GM18861 (cell line): ENCODE data around the gene GPR32.
"Not testable (repeated sequence)": the region's sequence is repeated elsewhere in the genome, so short reads cannot be mapped to it uniquely, and the experiment has no call there.

Source experiments
- ATAC-seq: cut with Tn5 transposase; IDR thresholded peaks from one replicate; pipeline ENCODE4 v1.9.1; 2021; ENCODE audit not compliant: unreplicated experiment

Gene GPR32

GRCh38 chr19:50747141-50747540 lies 23.1 kb upstream of the GPR32 start:
- not testable (repeated sequence) for ATAC-seq

- no peak for ATAC-seq
Observed at GRCh38 chr19:50749490-50749889, 20.8 kb upstream of the GPR32 start.

- no peak for ATAC-seq
Observed at GRCh38 chr19:50750010-50750409, 20.3 kb upstream of the GPR32 start.

DNA sequence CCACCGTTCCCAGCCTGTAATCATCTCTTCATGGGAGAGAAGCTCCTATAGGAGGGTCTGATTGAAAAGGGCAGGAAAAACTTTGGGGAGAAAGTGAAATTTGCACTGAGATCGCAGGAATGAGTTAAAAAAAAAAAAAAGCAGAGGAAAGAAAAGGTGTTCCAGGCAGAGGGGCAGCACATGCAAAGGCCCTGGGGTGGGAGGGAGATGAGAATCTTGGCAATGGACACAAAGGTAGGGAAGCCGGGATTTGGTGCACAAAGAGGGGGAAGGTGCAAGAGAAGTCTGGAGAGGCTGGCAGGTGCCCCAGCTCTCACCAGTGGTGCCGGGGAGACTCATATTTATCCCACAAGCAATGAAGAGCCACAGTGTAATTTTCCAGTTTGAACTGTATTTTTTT lies 16.4 kb upstream of the GPR32 start:
- no peak for ATAC-seq

GRCh38 chr19:50756244-50756643 lies 14.0 kb upstream of the GPR32 start:
- ATAC-seq = not testable (repeated sequence)

DNA sequence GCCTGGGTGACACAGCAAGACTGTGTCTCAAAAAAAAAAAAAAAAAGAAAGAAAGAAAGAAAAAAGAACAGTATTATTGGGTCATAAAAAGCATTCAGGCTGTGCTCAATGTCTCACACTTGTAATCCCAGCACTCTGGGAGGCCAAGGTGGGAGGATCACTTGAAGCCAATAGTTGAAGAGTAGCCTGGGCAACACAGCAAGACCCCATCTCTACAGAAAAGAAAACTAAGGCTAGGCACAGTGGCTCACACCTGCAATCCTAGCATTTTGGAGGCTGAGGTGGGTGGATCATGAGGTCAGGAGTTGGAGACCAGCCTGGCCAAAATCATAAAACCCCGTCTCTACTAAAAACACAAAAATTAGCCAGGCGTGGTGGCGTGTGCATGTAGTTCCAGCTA lies 12.6 kb upstream of the GPR32 start:
- not testable (repeated sequence) for ATAC-seq

GRCh38 chr19:50759076-50759475 lies 11.2 kb upstream of the GPR32 start:
- not testable (repeated sequence) for ATAC-seq

DNA sequence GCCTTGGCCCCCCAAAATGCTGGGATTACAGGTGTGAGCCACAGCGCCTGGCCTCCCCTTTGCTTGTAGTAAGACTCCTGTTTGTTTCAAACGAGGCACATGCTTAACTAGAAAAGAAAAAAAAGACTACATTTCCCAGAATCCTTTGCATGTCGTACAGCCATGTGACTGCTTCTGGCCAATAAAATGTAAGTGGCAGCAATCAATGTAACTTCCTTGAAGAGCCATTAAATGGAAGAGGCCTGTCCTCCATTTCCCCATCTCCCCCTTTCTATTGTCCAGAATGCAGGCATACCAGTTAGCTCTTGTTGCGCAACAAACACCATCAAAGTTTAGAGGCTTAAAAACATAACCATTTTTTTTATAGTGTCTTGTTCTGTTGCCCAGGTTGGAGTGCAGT lies 10.4 kb upstream of the GPR32 start:
- ATAC-seq = no peak

GRCh38 chr19:50761501-50761900 lies 8.8 kb upstream of the GPR32 start:
- ATAC-seq = not testable (repeated sequence)

- ATAC-seq = not testable (repeated sequence)
Observed at GRCh38 chr19:50763521-50763920, 6.7 kb upstream of the GPR32 start.

DNA sequence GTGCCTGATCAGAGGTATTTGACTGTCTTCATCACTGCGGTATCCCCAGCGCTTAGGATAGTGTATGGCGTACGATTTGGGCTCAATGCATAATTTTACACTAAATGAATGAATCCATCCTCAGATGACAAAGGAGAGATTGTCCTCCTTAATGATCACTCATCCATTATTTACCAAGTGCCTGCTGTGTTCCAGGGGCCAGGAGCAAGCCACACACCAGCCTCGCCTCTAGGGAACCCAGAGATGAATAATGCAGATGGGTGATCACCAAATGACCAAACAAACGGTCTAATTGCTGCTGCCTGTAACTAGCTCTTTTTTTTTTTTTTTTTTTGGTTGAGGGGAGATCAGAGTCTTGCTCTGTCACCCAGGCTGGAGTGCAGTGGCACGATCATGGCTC lies 5.9 kb upstream of the GPR32 start:
- ATAC-seq = no peak

DNA sequence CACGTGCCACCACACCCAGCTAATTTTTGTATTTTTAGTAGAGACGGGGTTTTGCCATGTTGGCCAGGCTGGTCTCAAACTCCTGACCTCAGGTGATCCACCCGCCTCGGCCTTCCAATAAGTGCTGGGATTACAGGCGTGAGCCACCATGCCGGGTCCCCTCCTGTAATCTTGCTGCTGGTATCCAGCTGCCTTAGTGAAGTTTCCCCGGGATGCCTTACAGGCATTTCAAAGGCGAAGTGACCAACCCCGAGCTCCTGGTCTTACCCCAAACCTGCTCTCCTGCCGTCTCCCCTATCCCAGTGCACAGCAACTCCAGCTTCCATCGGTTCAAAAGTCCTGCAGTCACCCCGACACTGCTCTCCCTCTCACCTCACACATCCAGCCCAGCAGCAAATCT lies 3.5 kb upstream of the GPR32 start:
- ATAC-seq = not testable (repeated sequence)

DNA sequence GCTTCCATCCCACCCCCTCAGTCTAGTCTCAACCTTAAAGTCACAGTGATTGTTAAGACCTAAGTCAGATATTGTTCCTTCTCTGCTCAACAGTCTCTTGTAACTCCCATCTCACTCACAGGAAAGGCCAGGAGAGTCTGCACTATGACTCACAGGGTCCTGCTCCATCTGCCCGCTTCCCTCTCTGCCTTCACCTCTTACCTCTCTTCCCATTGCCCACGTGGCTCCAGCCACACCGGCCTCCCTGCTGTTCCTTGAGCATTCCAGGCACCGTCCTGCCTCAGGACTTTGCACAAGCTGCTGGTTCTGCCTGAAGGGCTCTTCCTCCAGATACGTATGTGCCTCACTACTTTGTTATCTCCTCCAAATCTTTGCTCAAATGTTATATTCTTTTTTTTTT lies 3.0 kb upstream of the GPR32 start:
- ATAC-seq = not testable (repeated sequence)

- no peak for ATAC-seq
Observed at GRCh38 chr19:50768277-50768676, 2.0 kb upstream of the GPR32 start.

DNA sequence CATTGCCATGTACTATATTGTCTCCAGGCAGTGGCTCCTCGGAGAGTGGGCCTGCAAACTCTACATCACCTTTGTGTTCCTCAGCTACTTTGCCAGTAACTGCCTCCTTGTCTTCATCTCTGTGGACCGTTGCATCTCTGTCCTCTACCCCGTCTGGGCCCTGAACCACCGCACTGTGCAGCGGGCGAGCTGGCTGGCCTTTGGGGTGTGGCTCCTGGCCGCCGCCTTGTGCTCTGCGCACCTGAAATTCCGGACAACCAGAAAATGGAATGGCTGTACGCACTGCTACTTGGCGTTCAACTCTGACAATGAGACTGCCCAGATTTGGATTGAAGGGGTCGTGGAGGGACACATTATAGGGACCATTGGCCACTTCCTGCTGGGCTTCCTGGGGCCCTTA lies 624 bp downstream of the GPR32 start:
- ATAC-seq = no peak

DNA sequence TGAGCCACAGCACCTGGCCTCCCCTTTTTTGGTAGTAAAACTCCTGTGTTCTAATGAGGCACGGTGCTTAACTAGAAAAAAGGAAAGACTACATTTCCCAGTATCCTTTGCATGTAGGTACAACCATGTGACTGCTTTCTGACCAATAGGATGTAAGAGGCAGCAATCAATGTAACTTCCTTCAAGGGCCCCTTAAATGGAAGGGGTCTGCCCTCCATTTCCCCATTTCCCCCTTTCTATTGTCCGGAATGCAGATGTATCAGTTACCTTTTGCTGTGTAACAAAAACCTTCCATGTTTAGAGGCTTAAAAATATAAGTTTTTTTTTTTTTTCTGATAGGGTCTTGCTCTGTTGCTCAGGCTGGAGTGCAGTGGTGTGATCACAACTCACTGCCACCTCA lies 2.2 kb downstream of the GPR32 start:
- no peak for ATAC-seq

DNA sequence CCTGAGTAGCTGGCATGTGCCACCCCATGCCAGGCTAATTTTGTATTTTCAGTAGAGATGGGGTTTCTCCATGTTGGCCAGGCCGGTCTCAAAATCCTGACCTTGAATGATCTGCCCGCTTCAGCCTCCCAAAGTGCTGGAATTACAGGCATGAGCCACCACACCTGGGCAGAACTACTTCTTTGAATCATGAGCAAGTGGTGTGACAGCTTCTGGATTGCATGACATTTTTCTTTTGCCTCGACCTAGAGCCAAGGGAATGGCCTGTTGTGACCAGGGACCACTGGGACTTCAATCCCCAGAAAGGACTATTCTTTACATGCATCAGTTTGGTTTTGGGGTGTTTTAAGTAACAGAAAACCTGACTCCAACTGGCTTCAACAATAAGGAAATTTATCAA lies 2.6 kb downstream of the GPR32 start:
- not testable (repeated sequence) for ATAC-seq

DNA sequence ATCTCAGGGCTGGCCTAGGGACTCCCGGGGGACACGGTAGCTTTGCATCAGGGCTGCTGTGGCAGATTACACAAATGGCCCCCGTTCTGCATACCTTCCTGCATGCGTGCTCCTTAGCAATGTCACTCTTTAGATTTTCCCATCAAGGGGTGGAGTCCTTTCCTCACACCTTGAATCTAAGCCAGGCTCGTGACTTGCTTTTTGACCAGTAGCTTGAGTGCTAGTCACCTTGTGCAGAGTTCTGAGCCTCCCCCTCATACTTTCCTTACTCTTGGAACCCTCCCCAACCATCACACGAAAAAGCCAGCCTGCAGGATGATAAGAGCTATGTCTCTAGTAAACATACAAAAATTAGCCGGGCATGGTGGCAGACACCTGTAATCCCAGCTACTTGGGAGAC lies 3.2 kb downstream of the GPR32 start:
- ATAC-seq = not testable (repeated sequence)

GRCh38 chr19:50776131-50776530 lies 5.9 kb downstream of the GPR32 start:
- no peak for ATAC-seq

DNA sequence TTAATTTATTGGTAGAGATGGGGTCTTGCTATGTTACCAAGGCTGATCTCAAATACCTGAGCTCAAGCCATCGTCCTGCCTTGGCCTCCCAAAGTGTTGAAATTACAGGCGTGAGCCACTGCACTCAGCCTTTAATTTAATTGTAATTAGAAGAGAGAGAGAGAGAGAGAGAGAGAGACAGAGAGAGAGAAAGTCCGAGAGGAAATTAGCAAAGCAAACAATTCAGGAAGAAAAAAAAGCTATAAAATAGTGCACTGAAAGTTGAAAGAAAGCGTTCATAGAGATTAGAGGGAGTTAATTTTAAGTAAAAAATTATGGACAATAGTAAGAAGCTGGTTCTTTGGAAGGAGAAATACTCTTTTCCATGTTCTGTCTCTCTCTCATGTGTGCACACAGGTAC lies 7.0 kb downstream of the GPR32 start:
- ATAC-seq = no peak

GRCh38 chr19:50777830-50778303 lies 7.6 kb downstream of the GPR32 start:
- ATAC-seq = no peak

- ATAC-seq = no peak
Observed at GRCh38 chr19:50778906-50779430, 8.7 kb downstream of the GPR32 start.
